Stimulated activated CD8-positive, alpha-beta memory T cell treated with anti-CD3 and anti-CD28 coated beads, Interleukin-4, amount 100 ng/mL, for 4 hours (primary cell): ENCODE data around the gene ERI3.

Experiments
- DNase-seq, 2 donors: peaks; one replicate each; pipeline ENCODE4 v3.0.0-alpha.2; 2020; ENCODE audit warnings: low read depth in 2 of 2, low spot score in 1 of 2

Gene ERI3, protein sequence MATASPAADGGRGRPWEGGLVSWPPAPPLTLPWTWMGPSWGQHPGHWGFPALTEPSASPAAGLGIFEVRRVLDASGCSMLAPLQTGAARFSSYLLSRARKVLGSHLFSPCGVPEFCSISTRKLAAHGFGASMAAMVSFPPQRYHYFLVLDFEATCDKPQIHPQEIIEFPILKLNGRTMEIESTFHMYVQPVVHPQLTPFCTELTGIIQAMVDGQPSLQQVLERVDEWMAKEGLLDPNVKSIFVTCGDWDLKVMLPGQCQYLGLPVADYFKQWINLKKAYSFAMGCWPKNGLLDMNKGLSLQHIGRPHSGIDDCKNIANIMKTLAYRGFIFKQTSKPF

DNA sequence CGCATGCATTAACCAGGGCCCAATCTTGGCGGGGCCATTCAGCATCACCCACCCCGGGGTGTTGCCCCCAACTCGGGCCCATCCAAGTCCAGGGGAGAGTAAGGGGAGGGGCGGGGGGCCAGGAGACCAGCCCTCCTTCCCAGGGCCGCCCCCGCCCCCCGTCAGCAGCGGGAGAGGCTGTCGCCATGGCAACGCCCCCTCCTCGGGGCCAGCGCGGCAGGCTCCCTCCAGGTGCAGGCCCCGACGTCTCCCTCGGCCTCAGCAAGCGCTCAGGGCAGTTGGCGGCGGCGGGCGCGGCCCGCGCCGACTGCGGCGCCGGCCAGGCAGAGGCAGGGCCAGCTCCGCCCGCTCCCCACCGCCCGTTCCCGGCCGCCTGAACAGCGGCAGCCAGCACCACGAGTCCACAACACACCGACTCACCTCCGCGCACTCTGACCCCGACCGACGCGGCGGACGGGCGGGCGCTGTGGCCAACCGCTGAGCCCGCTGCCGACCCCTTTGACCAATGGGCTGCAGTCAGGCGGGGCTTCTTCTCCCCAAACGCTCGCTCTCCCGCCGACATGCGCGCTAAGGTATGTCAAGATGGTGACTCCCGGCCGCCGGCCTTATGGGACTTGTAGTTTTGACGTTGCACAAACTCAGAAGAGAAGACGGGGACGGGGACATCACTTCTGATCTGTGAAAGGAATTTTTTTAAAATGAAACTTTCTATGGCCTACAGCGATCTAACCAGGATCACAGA lies at the start of gene ERI3:
Gene ERI3, minus strand, starts transcription at position 418 of the 742 bp plus-strand sequence. Its CDS starts 231 bp downstream, at position 187.
- DNase-seq, result peak; percentile 88 to 94

DNA sequence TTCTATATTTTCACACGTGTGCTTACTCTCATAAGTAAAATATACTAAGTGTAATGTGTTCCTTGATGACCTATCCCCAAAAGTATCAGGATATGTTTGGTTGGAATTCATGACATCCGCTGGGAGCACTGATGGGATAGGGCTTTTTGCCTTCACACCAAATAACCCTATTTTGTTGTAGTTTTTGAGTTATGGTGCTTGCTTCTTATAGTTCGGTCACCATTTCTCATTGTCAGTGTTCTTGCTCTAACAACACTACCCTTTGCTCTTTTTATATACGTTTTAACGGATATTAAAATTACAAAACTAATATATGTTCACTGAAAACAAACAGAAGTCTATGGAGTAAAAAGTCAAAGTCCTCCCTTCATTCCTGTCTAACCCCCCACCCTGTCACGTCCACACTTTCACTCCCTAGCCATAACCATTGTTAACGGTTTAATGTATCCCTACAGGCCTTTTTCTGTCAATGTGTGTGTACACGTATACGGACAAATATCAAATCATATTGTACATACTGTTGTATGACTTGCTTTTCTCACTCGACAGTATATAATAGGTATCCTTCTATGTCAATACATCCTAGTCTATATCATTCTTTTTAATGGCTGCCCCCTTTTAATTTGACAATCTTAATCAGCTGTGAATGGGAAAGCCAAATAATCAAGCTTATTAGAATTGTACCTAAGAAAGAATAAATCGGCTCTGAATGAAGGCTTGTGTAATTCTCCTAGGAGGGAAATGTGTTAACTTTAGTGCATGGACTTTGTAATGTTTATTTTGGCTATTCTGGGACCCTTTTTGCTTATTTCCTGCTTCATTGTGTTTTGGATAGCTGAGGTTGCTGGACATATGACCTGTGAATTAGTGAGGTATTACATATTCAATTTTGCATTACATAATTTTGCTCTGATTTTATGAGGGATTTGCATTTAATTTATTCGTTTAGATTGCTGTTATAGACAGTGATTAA lies 46.5 kb upstream of the ERI3 start:
- no peak for DNase-seq

DNA sequence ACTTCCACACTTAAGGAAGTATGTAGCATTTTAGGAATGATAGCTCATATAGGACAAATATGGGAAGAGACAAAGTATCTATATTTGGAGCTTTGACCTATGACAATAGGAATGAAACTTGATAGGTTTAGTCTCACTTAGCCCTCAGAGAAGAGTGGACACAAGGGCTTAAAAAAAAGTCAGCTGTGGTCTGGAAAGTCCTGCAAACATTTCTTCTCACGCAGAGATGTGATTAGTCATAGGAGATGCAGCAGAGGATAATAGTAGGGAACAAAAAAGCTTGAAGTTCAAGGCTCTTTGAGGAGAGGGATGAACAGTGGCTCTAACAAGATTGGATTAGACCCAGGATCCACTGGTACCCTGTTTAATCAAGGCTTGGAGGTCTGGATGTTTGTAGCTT lies 35.2 kb upstream of the ERI3 start:
- DNase-seq, result no peak

DNA sequence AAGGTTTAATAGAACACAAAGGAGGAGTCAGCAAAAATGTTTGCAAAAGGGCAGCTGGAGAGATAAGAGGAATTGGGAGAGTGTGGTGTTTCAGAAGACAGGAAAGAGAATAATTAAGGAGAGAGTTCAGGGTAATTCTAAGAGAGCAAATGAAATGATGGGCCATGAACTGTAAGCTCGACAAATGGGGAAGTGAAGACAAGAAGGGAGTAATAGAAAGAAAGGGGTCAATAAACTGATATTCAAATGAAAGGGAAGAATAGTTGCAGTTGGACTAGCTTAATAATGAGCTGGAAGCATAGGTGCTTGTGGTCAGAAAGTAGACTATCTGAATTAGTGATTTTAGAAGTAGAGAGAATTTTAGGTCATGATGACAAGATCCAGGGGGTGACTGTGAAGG lies 34.4 kb upstream of the ERI3 start:
- DNase-seq, result no peak

DNA sequence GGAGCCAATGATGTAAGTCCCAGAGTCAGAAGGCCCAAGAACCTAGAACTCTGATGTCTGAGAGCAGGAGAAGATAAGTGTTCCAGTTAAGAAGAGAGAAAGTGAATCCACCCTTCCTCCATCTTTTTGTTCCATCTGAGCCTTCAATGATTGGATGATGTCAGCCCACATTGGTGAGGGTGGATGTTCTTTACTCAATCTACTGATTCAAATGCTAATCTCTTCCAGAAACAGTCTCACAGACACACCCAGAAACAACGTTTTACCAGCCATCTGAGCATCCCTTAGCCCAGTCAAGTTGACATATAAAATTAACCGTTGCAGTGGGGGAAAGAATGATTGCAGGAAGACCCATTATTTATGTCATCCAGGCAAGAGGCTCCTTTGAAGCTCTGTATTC lies 33.5 kb upstream of the ERI3 start:
- DNase-seq, result no peak

DNA sequence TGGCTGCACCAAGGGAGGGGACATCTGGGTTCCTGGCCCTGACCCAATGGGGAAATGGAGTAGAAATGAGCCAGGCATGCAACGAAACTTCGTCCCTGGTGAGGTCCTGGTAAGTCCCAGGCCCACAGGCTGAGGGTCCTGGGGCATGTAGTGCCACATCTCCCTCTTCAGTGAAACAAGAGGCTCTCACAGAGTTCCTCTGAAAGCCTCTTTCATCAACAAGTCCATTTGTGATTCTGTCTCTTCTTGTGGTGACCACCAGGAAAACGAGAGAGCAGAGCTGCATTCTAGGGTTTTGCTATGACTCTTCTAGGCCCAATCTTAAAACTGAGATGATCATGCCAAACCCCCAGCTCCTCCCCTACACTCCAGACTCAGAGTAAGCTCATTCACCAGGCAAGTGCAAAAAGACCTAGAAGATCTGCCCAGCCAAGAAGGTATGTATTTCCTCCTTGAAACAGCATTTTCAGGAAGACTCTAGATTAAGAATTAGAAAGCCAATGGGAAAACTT lies 25.7 kb upstream of the ERI3 start:
- no peak for DNase-seq

DNA sequence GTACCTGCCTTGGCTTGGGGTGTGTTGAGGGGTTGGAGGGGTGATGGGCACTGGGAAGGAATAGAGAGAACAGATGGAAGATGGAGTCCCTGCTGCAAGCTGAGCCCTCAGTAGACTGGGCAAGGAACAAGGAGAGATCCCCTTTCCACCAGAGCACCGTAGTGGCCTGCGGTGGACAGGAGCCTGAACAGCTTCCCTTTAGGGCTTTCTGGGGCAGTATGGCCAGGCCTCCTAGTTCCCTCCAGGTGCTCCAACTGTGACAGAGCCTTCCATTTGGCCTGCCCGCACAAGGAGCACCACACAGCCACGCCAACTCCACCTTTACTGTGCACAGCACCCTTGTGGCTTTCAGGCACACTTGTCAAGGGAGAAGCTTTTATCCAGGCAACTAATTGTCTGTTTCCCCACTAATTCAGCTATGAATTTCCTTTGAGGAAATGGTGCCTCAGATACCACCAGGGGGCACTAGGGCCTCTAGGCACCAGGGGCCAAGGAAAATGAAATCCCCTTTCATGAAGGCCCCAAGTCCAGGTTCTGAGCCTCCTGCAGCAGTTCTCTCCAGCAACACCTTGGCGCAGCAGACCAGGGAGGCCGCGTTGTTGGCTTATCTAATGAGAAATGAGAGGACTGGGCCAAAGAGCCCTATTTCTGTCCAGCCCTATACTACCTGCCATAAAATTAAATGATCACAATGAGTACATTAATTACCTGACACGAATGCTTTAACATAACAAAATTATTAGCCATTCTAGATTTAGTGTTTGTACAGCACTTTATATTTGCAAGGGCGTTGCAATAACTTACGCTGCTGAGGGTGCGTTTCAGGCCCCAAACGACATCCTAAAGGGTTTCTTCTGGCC lies 23.1 kb upstream of the ERI3 start:
- DNase-seq, result peak; percentile 14 to 16

DNA sequence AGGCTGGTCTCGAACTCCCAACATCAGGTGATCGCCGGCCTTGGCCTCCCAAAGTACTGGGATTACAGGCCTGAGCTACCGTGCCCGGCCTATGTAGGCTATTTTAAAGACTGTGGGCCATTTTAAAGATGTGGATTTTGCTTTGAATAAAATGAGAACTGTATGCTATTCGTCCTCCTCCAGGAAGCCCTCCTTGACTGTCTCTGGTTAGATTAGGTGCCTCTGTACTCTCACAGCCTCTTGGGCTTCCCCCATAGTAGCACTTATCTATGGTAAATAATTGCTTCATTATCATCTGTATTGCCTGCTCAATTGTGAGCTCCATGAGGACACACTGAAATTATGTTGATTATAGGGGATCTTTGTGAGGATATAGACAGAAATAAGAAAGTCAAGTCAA lies 20.5 kb upstream of the ERI3 start:
- DNase-seq, result no peak

DNA sequence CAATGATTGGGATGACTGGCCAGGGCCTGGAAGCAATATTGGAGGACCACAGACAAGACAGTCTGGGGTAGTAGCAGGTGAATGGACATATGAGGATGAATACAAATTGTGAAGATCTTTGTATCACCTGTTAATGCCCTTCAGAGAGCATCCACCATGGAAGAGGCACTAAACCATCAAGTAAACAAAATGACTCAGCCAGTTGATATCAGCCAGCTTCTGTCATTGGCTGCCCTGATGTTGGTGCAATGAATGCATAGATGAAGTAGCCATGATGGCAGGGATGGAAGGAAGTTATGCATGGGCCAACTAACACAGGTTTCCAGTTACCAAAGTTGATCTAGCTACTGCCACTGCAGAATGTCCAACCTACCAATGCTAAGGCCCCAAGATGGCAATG lies 16.1 kb upstream of the ERI3 start:
- DNase-seq, result no peak

DNA sequence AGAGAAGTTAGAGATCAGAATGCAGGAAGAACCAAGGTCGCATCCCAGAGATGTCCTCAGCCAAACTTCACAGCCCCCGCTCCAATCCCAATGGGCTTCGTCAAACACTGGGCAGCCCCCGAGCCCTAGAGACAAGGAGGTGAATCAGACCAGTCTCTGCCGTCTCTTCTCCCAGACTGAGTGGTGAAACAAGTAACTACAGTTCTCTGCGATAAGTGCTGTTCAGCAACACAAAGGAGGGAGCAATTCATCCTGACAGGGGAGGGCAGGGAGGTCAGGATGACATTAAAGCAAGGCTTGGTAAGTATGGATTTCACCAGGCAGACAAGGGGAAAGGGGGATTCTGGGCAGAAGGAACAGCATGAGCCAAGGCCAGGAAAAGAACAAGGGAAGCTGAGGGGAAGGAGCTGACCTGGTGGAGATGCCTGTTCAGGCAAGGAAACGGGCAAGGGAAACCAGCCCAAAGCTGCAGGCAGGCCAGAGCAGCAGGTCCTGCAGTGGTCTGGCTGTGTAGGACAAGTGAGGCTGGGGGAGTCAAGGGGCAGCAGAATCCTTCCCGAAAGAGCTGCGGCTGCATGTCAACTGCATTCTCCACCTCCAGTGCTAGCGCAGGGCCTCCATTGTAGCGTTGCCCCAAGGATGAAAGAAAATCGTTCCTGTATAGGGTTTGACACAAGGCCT lies 13.6 kb upstream of the ERI3 start:
- DNase-seq, result no peak

DNA sequence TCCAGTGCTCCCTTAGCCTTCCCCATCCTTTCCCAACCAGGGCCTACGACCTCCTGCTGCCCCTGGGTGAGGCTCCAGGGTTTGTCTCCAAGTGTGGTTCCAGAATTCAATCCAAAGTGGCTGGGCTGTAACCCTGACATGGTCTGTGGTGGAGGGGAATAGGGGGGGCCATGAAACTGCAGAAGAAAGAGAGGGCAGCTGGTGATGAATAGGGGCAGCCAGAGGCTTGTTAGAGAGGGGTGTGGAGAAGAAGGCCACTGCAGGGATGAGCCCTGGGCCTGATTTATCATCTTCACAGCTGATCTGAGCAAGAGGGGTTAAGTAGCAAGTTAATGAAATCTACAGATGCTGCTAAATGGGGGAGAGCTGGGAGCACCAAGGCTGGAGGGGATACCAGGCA lies 12.9 kb upstream of the ERI3 start:
- DNase-seq, result no peak

DNA sequence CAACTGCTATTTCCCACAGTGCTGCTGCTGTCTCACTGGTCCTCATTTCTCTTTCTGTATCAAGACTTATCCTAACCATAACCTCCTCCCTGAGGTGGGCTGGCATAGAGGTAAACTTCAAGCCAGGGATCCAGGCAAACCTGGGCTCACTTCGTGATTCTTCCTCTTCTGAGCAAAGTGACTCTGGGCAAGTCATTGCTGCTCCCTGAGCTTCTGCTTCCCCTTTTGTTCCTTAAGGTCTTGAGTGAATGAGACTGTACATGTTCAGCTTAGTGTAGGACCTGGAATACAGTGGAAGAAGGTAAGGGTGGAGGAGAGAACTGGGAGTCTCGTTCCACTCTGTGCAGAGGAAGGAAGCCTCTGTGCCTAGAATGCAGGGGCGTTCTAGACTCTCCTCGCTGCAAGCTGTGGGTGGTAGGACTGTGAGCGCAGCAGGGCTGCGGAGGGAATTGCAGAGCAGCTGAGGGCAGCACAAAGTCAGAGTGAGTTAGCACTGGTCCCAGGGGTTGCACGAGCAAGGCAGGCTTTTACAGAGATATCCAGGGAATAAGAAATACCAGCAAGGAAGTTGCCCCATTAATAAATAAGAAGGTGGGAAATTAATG lies 11.4 kb upstream of the ERI3 start:
- DNase-seq, result no peak

DNA sequence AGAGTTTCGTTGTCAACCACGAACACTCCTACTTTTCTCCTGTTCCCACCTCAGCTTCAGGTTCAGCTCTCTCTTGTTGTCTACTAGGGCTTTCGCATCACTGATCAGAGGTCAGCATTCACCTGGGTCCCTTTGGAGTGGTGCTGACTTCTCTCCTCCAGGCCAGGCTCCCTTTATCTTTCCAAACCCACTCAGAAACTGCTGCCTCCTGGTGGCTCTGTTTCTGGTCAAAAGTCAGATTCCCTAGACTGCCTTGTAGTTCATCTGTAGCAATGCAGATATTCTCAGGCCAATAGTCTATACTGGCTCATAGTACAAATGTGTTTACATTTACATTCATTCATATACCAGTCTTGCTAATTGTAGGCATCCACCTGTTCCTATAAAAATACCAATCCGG lies 6.4 kb upstream of the ERI3 start:
- DNase-seq, result no peak

DNA sequence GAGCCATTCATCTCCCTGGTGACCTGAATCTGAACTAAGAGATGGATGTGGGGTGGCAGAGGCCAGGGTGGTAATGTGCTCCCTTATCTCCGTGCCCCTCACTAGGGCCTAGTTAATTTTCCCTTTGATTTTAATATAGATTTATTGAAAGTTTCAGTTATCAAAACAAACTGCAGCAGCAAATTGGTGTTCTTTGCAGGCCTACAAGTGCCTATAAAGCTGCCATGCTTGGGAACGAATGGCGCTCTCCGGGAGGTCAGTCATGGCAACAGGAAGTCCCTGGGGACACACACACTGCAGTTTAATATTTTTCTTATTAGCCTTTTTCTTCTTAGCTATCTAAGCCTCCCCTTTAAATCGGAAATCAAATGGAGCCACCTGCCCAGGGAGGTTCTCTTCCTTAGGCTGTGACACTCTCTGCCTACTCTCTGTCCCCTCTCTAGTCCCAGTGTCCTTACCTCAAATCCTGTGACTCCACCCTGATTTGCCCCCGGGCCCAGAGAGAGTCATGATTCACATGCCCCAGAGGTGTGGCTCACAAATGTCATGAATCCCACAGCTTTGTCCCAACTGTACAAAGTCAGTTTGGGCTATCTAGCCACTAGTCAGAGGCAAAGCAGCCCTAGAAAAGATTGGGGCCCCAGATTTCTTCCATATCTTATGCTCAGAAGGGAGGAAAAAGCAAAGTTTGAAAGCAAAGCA lies 4.3 kb upstream of the ERI3 start:
- no peak for DNase-seq

DNA sequence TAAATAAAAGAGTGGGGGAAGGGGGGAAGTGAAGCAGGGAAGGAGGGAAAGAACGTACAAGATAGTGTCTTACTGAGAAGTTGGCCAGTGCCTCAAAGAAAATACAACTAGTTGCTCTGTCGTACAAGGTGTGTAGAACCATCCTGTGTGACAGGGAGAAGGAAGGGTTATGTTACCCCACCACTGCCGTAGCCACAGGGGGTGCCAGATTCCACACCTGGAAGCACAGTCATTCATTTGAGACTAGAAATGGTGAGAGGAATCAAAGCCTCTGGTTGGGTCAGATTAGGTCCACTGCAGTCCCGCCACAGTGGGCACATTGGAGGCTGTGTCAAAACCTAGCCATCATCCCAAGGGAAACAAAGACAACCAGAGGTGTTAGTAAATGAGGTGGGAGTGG lies 2.7 kb upstream of the ERI3 start:
- DNase-seq, result no peak

DNA sequence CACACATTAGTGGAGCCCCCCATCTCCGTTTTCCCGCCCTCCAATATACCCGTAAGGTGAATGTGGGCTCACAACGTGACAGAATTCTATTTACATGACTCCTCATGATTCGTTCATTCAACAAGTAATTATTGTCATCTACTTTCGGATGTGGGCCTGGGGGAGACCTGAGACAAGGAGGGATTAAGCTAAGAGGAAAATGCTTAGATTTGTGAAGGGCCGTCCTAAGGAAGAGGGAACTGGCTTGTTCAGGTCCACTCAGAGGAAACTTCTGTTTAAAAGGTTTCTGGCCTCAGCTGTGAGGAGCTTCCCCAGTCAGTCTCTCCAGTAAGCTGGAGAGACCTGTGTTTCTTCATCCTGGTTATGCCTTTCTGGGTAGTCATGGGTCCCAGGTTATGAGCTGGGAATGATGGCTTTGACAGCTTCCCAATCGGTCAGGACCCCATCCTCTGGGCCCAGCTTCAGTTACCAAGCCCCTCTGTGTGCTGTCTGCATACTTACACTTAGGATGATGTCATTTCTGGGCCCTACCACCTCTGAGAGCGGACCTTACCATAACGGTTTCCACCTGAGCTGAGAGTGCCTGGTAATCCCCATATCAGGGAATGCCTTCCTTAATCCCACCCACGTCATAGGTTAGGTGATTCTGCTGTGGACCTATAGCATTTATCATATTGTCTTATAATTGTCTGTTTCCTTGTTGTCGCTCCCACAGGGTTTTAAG lies 687 bp upstream of the ERI3 start:
- DNase-seq, result no peak

DNA sequence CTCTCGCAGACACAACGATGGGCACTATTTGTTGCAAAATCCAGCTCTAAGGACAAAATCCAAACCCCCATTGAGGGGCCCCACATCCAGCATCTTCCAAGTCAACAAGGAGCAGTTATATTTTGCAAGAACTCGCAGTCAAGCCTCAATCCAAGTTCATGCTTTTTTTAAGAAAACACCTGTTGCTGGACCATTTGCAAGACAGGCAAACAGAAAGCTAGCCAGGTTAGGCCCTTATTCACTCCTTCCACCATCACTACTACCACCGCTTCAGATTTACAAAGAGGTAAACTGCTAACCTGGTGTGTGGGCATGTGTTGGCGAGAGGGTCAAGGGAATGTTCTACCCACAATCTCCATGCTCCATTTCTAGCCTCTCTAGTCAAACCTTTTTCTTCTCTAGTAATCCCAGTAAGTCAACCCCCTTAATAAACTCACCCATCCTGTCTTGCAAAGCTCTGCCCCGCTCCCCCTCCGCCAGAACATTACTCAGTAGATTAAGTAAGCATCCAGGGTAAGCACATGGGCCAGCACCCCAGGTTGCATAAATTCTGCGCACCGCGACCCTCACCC lies 703 bp downstream of the ERI3 start:
- DNase-seq, result no peak

DNA sequence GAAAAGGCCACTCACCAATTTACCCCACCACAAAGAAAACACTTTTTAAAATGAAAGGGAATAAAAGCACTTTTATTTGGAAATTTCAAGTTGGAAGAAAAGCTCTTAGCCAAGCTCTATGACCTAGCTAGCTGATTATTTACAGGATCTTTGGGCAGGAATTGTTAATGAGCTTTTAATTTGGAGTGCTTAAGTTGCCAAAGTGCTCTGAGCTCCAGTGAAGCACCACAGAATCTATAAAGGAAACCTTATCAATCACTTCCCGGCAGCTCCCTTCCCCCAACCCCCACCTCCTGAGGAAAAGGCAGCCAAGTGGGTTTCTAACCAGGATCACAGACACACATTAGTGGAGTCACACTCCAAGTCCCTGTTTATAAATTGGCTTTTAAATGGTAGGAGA lies 1.5 kb downstream of the ERI3 start:
- DNase-seq, result no peak
